GM15510 (cell line): Measurements from ENCODE around the gene TCN2.

Source experiments
- POLR2A ChIP-seq: IDR thresholded peaks from 3 replicates; pipeline ENCODE4 v1.6.1; 2011; ENCODE audit warnings: borderline replicate concordance; ENCODE audit not compliant: insufficient read length; ENCODE audit errors: extremely low read depth

Gene TCN2

DNA sequence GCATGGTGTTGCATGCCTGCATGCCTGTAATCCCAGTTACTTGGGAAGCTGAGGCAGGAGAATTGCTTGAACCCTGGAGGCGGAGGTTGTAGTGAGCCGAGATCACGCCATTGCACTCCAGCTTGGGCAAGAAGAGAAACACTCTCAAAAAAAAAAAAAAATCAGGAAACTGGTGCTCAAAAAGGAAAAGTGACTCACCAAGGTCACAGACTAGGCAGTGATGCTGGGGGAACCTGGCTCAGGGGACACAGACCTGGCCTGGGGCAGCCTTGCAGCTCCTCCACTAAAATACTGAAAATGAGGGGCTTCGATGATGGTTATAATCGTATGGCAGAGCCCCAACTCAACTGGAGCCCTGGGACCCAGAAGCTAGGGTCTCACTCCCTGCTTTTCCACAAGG lies 20.5 kb downstream of the TCN2 start:
- no peak for TF ChIP-seq POLR2A

DNA sequence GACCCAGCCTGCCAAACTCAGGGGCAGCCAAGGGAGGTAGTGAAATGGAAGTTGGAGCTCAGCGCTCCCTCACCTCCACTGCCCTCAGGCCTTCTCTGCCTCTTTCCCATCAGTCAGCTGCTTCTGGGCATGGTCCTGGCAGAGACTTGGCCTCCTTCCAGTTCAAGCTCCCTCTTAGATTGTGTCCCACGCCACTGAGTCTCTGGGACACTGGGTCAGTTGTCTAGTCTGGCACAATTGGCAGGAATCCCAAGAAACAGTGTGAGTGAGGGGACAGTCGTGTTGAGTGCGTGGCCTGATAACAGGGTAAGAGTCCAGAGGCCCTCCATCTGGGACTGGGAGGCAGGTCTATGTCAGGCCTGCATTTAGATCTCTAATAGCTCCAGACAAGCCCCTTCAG lies 21.5 kb downstream of the TCN2 start:
- no peak for TF ChIP-seq POLR2A

DNA sequence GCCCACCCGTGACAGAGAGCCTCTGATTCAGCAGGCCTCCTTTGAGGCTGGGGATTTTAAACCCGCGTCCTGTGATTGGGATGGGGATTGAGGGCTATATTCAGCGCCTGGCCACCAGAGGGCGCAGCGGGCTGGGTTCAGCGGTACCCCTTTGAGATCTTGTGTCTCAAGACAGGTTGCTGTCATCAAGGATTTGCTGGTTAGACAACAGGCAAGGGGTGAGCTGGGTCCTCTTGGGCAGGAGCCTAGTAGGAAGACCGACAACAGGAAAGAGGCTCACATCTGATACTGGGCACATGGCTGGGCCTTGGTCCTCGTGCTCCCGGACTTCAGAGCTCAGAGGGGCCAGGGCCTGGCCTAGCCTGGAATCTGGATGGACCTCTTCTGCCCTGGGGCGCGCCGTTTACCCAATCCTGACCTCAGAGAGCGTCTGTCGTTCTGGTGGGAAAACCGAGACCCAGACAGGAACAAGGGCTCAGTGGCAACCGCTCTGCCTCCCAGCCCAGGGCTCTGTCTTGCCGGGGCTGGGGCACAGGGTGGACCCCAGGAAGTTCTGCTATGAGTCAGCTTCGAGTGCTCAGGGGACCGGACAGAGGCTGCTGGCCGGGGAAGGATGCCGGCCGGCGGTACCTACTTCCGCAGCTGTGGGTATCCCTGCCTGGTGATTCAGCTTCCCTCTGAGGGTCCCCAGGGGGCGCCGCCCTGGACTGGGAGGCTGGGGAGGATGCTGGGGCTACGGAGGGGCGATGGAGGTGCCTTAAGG lies 27.7 kb downstream of the TCN2 start:
- TF ChIP-seq POLR2A: peak; percentile 31

DNA sequence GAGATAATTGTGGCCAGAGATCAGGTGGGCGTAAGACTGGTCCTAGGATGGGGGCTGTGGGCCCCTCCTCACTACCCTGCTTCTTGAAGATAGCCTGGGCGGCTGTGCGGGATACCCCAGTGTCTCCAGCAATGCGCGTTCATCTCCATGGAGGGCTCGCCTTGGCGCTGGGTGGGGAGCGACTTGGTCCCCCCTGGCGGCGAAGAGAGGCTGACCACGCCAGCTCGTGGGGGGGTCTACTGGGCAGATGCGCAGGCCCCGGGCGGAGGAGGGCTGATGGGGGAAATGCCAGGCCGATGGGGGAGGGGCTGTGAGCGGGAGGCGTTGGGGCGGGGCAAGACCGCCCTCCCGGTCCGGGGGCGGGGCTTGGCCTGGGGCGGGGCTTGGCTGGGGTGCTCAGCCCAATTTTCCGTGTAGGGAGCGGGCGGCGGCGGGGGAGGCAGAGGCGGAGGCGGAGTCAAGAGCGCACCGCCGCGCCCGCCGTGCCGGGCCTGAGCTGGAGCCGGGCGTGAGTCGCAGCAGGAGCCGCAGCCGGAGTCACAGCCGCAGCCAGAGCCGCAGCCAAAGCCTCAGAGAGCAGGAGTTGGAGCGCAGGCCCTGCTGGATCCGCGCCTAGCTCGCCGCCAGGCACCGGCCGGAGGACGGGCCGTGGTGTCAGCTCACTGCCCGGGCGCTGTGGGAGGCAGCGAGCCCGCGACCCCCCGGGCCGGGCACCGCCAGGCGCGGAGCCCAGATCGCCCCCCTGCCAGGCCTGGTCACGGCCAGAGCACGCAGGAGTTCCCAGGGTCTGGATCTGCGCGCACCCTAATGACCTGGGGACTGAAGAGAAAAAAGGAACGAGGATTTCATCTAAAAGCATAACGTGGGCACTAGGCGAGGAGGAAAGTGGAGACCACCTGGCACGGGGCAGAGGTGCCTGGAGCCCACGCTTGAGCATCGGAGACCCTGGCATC lies 28.6 kb downstream of the TCN2 start, which contains the start of gene SLC35E4:
TSS of gene SLC35E4 (plus strand) at position 509 of the 953 bp plus-strand sequence. CDS start 670 bp downstream, outside the sequence.
- peak; percentile 60 for TF ChIP-seq POLR2A

DNA sequence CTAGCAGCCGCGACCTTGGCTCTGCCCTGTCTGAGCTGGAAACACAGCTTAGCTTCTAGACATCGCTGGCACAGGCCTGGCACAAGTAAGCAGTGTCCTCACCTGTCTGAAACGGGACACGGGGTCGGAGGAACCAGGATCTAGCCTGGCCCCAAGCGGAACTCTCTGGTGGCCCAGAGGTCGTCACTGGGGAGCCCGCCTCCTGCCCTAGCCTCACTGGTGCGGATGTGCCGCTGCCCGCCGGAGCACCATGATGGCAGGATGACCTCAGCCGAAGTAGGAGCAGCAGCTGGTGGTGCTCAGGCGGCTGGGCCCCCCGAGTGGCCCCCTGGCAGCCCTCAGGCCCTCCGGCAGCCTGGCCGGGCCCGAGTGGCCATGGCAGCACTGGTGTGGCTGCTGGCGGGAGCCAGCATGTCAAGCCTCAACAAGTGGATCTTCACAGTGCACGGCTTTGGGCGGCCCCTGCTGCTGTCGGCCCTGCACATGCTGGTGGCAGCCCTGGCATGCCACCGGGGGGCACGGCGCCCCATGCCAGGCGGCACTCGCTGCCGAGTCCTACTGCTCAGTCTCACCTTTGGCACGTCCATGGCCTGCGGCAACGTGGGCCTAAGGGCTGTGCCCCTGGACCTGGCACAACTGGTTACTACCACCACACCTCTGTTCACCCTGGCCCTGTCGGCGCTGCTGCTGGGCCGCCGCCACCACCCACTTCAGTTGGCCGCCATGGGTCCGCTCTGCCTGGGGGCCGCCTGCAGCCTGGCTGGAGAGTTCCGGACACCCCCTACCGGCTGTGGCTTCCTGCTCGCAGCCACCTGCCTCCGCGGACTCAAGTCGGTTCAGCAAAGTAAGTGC lies 29.5 kb downstream of the TCN2 start:
- TF ChIP-seq POLR2A: peak; percentile 28

DNA sequence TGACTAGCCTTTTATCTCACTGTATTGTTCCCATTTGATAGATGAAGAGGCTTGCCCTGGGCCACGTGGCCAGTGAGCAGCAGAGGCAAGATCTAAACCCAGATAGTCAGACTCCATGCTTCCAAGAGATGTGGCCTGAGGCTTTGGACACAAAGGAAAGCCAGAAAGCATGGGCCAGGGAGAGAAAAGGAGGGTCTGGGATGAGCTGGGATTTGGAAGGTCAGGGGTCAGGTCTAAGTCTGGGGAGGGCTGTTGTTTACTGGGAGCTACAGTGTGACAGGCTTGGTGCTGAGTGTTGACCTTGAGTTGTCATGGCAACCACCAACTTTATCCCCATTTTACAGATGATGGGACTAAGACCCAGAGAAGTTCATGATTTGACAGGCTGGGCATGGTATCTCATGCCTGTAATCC lies 30.7 kb downstream of the TCN2 start:
- TF ChIP-seq POLR2A: no peak

DNA sequence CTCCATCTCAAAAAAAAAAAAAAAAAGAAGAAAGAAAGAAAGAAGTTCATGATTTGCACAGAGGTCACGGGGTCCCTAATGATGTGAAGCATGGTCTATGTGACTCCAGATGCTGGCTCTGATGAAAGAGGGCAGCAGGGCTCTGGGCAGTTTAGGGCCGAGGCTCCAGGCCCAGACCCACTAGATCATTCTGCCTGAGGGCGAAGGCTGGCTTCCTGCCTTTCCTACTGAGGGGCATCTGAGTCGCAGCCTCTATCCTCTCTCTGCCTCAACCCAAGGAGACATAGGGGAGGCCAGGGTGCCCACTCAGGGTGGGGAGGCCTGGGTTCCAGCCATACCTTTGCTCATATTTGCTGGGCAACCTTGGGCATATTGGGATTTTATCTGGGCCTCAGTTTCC lies 33.4 kb downstream of the TCN2 start:
- no peak for TF ChIP-seq POLR2A

DNA sequence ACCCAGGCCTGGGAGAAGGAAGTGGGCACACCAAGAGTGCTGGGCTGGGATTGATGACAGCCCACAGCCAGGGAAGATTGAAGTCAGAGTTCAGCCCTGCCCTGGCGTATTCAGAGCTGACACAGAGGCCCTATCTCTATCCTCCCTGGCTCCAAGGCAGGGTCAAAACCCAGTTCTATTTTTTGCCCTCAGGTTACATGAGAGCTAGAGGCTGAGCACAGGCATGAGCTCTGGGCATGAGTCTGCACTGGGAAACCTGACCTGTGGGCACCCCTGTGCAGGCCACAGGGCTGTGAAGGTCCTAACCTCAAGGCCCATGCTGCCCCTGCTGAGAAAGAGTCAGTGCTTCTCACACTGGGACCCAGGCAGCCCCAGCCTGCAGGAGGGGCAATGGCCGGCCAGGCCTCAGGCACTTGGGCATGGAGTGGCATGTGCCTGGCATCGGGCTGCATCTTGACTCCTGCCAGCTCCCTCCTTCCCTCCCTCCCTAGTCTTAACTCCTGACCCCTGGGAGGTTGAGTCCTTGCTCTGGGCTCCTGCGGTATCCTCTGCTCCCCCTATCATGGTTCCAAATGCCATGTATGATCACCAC lies 34.0 kb downstream of the TCN2 start:
- TF ChIP-seq POLR2A: no peak

DNA sequence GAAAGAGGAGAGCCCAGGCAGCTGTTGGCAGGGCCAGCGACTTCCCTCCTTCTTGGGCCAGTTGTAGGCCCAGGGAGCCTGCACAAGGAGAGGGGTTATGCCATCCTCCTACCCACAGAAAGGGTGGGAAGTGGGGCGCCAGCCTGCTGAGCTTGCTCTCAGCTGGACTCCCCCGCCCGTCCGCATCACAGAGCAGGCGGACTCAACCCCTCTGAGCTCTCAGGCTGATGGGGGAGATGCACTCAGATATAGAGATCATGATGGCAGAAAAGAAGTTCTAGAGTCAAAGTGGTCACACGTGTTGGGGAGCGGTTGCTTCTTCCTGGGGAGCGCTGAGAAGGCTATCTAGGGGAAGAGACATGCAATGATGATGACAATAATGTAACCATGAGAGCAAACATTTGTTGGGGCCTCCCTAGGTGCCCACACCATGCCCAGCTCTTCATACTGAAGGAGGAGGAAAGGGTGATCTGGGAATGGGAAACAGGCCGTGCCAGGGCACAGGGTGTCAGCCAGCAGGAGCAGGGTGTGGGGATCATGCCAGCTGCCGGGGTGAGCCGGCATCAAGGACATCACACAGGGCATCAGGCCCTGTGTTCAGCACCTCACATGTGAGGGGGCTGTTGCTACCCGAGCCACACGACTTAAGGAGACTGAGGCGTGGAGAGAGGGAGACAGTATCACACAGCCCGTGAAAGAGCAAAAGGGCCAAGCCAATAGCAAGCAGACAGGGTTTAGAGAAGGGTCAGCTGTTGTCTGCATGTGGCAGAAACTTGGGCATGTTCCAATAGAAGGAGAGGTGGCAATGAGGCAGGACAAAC lies 36.3 kb downstream of the TCN2 start:
- TF ChIP-seq POLR2A: no peak

DNA sequence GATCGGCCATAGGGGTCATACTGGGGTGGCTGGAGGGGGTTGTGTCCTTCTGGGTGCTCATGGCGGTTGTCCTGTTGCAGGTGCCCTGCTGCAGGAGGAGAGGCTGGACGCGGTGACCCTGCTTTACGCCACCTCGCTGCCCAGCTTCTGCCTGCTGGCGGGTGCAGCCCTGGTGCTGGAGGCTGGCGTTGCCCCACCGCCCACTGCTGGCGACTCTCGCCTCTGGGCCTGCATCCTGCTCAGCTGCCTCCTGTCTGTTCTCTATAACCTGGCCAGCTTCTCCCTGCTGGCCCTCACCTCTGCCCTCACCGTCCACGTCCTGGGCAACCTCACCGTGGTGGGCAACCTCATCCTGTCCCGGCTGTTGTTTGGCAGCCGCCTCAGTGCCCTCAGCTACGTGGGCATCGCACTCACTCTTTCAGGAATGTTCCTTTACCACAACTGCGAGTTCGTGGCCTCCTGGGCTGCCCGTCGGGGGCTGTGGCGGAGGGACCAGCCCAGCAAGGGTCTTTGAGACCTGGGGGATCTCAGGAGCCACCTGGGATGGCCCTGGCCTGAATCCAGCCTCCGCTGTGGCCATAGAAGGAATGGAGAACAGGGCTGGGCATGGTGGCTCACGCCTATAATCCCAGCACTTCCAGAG lies 39.7 kb downstream of the TCN2 start:
- TF ChIP-seq POLR2A: no peak

DNA sequence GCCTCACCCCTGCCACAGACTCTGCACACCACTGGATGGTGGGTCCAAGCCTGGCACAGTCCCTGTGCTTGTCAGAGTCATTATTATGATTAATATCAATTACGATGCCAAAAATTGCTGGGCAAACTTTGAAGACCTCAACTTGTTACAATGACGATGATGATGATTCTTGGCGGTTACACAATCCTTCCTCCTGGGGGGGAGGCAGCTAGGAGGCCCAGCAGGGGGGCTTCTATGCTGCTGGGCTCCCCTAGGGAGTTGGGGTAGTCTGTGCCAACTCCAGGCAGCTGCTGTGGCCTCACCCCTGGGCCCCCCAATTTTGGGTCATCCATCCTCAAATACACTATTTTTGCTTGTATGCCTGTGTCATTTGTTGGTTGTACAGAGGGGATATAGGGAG lies 40.6 kb downstream of the TCN2 start:
- no peak for TF ChIP-seq POLR2A

DNA sequence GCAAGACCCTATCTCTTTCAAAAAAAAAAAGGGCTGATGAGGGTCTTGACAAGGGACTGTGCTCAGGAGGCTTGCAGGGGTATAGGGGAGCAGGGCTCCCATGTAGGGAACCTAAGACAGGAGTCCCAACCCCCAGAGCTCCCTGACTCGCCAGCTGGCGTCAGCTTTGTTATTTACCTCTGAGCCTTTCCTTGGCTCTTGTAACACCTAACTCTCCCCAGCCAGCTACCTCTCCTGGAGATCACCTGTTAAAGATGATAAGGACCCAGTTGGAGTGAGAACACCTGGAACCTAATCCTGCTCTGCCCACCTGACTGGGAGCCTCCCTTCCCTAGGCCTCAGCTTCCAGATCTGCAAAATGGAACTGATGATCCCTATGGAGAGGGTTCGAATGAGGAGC lies 41.9 kb downstream of the TCN2 start:
- TF ChIP-seq POLR2A: no peak

DNA sequence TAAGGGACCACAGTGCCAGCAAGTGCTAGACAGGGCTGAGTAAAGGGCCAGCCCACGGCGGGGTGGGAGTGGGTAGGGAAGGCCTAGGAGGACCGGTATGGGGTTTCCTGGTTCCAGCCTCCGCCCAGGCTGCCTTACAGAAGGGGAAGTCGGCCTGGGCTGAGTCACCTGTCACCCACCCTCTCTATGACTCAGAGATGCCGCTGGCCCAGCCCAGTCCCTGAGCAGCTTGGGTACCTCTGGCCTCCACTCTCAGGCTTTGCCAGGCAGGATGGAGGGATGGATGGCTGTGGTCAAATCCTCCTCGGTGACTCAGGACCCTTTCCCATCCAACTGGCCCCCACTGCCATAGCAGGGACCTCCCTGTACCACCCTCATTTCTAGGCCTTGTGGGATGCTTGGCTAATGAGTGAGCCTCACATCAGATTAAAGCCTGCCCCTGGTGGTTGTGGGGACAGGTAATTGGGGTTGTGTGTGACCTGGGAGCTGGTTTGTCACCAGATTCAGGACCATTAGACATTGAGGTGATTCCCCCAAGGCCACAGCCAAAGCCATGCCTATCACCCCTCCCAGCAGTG lies 42.5 kb downstream of the TCN2 start:
- no peak for TF ChIP-seq POLR2A
